COLO829 (cell line): Measurements from ENCODE around the gene ANKRD45.
"Not testable (repeated sequence)": the region's sequence is repeated elsewhere in the genome, so short reads cannot be mapped to it uniquely, and the experiment has no call there.

Source experiments
- DNase-seq: peaks from one replicate; pipeline ENCODE4 v3.0.0; 2012; ENCODE audit warnings: low spot score

ANKRD45 gene

GRCh38 chr1:173669491-173669941 lies at the start of gene ANKRD45:
Gene ANKRD45 (minus strand): TSS chr1:173669851. CDS start chr1:173659418, 10,433 bp downstream.
- DNase-seq, result peak; percentile 57

- no peak for DNase-seq
Measured at GRCh38 chr1:173717238-173717637, 47.6 kb upstream of the ANKRD45 start.

- DNase-seq, result no peak
Measured at GRCh38 chr1:173715538-173715844, 45.8 kb upstream of the ANKRD45 start.

GRCh38 chr1:173714759-173715537 lies 45.3 kb upstream of the ANKRD45 start, which contains the start of gene KLHL20:
Gene KLHL20 (plus strand): TSS chr1:173714981. CDS start chr1:173716044, 1,063 bp downstream.
- DNase-seq, result peak; percentile 95

- no peak for DNase-seq
Measured at GRCh38 chr1:173714441-173714758, 44.7 kb upstream of the ANKRD45 start.

GRCh38 chr1:173708787-173709186 lies 39.1 kb upstream of the ANKRD45 start:
- no peak for DNase-seq

- no peak for DNase-seq
Measured at GRCh38 chr1:173705117-173705516, 35.5 kb upstream of the ANKRD45 start.

- no peak for DNase-seq
Measured at GRCh38 chr1:173702736-173703135, 33.1 kb upstream of the ANKRD45 start.

GRCh38 chr1:173701299-173701698 lies 31.6 kb upstream of the ANKRD45 start:
- DNase-seq, result not testable (repeated sequence)

- DNase-seq, result no peak
Measured at GRCh38 chr1:173693238-173693637, 23.6 kb upstream of the ANKRD45 start.

GRCh38 chr1:173688300-173688699 lies 18.6 kb upstream of the ANKRD45 start:
- DNase-seq, result no peak

- not testable (repeated sequence) for DNase-seq
Measured at GRCh38 chr1:173685121-173685520, 15.5 kb upstream of the ANKRD45 start.

- DNase-seq, result not testable (repeated sequence)
Measured at GRCh38 chr1:173683838-173684237, 14.2 kb upstream of the ANKRD45 start.

- DNase-seq, result no peak
Measured at GRCh38 chr1:173682184-173682583, 12.5 kb upstream of the ANKRD45 start.

- DNase-seq, result not testable (repeated sequence)
Measured at GRCh38 chr1:173680152-173680551, 10.5 kb upstream of the ANKRD45 start.

GRCh38 chr1:173674496-173674895 lies 4.8 kb upstream of the ANKRD45 start:
- not testable (repeated sequence) for DNase-seq

- no peak for DNase-seq
Measured at GRCh38 chr1:173666646-173667045, 3.0 kb downstream of the ANKRD45 start.

GRCh38 chr1:173663159-173663558 lies 6.5 kb downstream of the ANKRD45 start:
- no peak for DNase-seq

GRCh38 chr1:173661763-173662162 lies 7.9 kb downstream of the ANKRD45 start:
- no peak for DNase-seq

GRCh38 chr1:173661271-173661670 lies 8.4 kb downstream of the ANKRD45 start:
- DNase-seq, result no peak

GRCh38 chr1:173660306-173660705 lies 9.3 kb downstream of the ANKRD45 start:
- no peak for DNase-seq

GRCh38 chr1:173648880-173649605 lies 20.6 kb downstream of the ANKRD45 start:
- no peak for DNase-seq

GRCh38 chr1:173646656-173647055 lies 23.0 kb downstream of the ANKRD45 start:
- no peak for DNase-seq
